ENCODE measurements around the gene TIMP3. TPM values are rescaled to one million over a fixed set of nuclear protein-coding genes. Genes with fewer than 3 reads are reported as not detected.

The TIMP3 gene
- total RNA-seq, 2 donors from 2014 or later = 344 to 654 TPM

DNA sequence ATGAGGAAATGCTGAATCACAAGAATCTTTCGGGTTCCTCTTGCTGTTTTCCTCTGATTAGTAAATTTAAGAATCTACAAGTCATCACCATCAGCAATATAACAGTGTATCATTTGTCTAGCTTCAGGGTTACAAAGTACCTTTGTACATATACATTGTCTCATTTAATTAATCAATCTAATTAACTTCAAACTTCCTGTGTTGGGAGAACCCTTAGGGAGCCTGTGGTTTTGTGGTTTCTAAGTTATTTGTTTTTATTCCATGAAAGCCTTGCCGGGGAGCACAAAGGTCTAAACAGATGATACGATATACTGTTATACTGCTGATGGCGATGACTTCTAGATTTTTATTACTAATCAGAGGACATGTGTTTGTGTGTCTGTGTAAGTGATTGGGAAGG is 41.0 kb downstream of the TIMP3 start:
- intact Hi-C loops (cut with DNase I) = no loop called here
- no peak for DNase-seq (ENCODE audit: low spot score)

- intact Hi-C loops (cut with DNase I) = no loop called here
- no peak for DNase-seq (ENCODE audit: low spot score)
Measured at GRCh38 chr22:32843300-32843699, 41.8 kb downstream of the TIMP3 start.

DNA sequence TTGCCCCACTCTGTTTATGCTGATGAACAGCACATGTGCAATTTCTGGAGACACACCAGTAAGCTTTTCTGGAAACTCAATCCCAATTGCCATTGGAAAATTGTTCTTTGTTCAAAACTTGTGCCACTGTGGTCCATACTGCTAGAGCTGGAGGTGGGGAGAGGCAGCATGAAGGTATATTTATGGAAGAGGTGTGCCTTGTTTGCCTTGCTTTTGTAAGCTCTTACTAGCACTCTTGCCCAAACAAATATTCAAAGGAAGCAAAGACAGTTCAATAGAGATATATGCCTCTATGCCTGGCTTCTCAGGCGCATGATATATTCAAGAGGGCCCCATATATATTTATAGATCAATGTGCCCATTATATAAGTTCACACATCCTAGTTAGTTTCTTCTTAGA is 42.7 kb downstream of the TIMP3 start:
- intact Hi-C loops (cut with DNase I) = no loop called here
- DNase-seq (ENCODE audit: low spot score) = no peak

GRCh38 chr22:32846780-32847491 is 45.4 kb downstream of the TIMP3 start:
- DNase-seq (ENCODE audit: low spot score) = no peak

DNA sequence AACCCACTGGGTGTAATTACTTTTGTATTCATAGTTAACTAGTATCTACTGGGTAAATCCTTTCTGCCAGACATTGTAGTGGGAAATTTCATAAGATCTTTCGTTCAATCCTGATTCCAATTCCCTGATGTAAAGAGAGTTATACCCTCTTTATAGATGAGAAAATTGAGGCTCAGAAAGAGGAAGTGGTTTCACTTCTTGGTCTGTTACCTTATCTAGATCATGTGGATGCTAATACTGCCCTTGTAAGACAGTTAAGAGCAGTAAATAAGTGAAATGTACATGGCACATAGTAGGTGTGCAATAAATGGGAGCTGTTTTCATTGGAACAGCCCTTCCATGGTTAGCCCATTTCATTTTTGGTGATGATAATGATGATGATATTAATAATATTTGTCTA is 46.7 kb downstream of the TIMP3 start:
- DNase-seq (ENCODE audit: low spot score) = no peak
- intact Hi-C loops (cut with DNase I) = no loop called here

More at GRCh38 chr22:32846780-32847491, 45.4 kb downstream of the TIMP3 start:
- intact Hi-C loops (cut with DNase I) = no loop called here

DNA sequence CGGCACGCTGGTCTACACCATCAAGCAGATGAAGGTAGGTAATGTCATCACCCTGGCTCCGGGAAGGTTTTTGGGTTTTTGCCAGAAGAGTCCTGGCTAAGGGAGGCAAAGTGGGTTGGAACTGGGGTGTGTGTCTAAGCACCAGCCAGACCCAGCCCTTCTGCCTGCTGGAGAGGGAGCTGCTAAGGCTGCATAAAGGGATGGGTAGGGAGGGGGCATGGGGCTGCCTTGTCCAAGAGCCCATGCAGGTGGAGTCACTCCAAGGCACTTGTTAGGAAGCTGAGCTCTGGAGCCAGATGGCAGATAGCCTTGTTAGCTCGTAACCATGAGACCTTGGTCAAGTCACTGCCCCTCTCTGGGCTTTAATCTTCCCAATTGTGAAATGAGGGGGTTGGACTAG is 48.0 kb downstream of the TIMP3 start:
- no peak for DNase-seq (ENCODE audit: low spot score)
- intact Hi-C loops (cut with DNase I) = no loop called here

DNA sequence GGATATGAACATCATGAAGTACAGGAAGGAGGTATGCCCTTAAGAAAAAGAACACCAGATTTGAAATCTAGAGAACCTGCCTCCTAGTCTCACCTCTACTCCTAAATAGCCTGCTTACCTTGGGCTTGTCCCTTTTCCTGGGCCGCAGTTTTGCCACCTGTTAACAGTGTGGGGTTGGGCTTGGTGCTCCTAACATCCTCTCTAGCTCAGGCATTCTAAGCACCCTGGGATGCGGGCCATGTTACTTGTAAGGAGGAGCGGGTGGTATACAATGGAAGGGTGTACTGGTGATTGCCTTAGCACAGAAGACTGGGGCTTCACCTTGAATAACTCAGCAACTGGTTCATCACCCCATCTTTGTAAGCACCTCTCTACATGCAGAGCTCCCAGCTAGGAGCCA is 48.7 kb downstream of the TIMP3 start:
- intact Hi-C loops (cut with DNase I) = no loop called here

DNA sequence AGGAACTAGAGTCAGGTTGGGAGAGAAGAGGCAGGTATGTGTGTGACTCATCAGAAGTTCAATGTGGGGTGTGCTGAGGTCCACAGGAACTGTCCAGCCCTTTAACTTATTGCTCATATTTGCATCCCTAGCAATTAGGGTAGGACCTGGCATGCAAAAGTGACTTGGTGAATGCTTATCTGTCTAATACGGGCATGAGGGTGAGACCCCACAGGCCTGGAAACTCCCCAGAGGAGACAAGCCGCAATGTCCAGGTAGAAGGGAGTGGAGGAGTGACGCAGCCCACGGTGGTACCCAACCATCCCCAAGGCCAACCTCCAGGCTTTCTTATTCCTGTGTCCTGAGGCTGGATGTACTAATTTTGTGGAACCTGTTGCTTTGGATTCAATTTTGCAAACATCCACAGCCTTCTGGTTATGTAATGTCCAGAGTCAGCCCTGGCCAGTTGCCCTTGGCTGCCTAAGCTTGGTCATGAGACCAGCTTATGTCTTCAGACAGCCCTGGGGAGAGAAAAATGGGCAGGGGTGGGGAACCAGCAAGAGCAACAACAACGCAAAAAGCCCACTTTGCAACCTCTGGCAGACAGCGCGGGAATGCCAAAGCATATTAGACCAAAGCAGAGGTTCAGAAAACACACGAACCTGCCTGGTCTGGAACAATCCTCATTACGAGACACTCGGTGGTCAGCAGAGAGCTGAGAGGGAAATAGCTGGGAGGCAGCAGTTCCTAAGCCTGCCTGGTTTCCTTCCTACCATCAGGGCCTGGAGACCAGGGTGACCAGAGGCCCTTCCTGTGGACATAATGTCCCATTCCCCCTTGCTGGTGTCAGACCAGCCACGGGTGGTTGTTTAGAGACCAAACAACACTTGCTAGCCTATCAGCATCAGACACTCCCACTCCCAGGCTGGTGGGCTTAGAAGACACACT is 49.3 kb downstream of the TIMP3 start:
- intact Hi-C loops (cut with DNase I) = no loop called here
- peak; percentile 95 for DNase-seq (ENCODE audit: low spot score)

More for the DNA sequence above, 48.7 kb downstream of the TIMP3 start:
- DNase-seq (ENCODE audit: low spot score) = no peak

DNA sequence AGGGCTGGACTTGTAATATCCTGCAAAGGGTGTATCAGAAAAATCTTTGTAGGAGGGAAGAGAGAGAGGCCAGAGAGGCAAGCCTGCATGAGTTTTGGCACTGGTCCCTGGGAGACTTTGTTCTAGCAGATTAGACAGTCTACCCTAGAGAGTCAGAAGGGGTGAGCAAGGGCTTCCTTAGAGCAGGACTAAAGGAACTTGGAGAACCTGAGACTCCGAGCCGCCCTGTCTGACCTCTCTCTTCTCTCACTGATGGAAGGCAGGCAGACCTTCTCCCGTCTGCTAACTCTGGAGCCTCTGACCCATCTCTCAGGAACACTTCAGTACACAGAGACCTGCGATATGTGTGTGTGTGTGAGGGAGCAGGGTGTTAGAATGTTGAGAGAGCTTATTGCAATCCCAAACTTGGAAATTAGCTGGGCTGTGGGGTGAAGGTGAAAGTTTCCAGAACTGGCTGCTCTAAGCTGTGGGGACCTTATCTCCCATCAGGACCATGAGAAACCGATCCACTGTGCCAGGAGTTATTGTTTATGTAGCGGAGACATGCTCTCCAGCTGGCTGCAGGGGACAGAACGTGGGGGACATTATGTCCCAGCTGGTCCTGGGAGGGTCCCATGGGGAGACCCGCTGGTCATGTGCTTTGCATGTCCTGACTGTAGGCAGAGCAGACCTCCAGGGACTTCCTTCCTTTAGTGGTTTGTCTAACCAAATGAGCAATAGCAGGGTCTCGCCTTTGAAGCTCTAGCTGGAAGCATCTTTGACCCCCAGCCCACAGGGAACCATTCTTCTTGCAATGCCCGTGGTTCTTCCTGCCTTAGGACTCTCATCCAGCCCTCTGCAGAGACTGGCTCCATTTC is 51.1 kb downstream of the TIMP3 start:
- DNase-seq (ENCODE audit: low spot score) = no peak
- intact Hi-C loops (cut with DNase I) = no loop called here

- DNase-seq (ENCODE audit: low spot score) = no peak
- intact Hi-C loops (cut with DNase I) = no loop called here
Measured at GRCh38 chr22:32853662-32854061, 52.2 kb downstream of the TIMP3 start.

GRCh38 chr22:32854351-32854804 is 52.9 kb downstream of the TIMP3 start:
- no peak for DNase-seq (ENCODE audit: low spot score)
- intact Hi-C loops (cut with DNase I) = no loop called here

GRCh38 chr22:32855045-32855756 is 53.7 kb downstream of the TIMP3 start:
- intact Hi-C loops (cut with DNase I) = no loop called here
- no peak for DNase-seq (ENCODE audit: low spot score)

GRCh38 chr22:32858121-32858703 is 56.7 kb downstream of the TIMP3 start:
- intact Hi-C loops (cut with DNase I) = no loop called here

DNA sequence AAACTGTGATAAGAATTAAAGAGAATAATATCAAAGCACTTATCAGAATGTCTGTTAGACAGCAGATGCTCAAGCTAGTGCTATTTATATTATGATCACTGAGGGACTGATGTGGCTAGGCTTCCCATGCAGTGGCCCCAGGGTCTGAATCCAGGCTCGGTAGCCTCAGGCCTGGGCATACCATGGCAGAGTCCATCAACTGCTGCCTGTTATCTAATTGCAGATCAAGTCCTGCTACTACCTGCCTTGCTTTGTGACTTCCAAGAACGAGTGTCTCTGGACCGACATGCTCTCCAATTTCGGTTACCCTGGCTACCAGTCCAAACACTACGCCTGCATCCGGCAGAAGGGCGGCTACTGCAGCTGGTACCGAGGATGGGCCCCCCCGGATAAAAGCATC is 57.5 kb downstream of the TIMP3 start:
- DNase-seq (ENCODE audit: low spot score) = no peak
- intact Hi-C loops (cut with DNase I) = no loop called here

More at GRCh38 chr22:32858121-32858703, 56.7 kb downstream of the TIMP3 start:
- no peak for DNase-seq (ENCODE audit: low spot score)

DNA sequence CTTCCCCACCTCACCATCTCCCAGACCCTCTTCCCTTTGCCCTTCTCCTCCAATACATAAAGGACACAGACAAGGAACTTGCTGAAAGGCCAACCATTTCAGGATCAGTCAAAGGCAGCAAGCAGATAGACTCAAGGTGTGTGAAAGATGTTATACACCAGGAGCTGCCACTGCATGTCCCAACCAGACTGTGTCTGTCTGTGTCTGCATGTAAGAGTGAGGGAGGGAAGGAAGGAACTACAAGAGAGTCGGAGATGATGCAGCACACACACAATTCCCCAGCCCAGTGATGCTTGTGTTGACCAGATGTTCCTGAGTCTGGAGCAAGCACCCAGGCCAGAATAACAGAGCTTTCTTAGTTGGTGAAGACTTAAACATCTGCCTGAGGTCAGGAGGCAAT is 58.2 kb downstream of the TIMP3 start:
- intact Hi-C loops (cut with DNase I) = no loop called here
- DNase-seq (ENCODE audit: low spot score) = no peak

- no peak for DNase-seq (ENCODE audit: low spot score)
- intact Hi-C loops (cut with DNase I) = no loop called here
Measured at GRCh38 chr22:32861330-32861729, 59.8 kb downstream of the TIMP3 start.

DNA sequence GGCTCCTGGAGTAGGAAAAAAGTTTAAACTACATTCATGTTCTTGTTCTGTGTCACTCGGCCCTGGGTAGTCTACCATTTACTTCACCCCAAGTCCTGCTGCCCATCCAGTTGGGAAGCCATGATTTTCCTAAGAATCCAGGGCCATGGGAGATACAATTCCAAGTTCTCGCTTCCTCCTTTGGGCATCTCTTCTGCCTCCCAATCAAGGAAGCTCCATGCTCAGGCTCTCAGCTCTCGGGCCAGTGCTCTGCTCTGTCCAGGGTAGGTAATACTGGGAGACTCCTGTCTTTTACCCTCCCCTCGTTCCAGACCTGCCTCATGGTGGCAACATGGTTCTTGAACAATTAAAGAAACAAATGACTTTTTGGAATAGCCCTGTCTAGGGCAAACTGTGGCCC is 60.6 kb downstream of the TIMP3 start:
- intact Hi-C loops (cut with DNase I) = no loop called here
- DNase-seq (ENCODE audit: low spot score) = no peak

DNA sequence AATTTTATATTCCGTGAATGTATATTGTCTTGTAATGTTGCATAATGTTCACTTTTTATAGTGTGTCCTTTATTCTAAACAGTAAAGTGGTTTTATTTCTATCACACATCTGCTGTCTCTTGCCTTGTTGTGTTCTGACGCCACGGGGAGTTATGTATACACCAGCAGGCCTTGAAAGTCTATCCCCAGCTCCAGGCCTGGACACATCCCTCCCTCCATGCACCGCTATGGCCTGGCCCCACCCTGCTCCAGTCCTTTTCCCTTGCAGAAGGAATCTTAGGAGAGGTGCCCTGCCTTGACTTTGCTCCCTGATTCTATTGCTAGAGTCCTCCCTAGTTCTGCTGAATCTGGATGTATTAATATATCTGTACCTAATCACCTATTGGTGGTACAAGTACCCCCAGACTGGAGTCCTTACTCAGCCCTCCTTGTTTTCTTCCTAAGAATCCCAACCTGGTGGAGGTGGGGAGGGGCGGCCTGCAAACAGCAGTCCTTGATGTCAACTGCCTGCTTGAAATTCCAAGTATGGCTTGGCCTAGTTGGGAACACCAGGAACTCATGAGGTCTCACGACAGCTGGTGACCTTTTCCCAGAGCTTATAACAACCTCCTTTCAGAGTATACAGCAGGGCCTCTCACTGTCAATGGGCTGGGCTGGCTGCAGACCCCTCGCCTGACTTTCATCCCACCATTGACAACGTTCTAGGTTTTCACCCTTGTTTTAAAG is 61.6 kb downstream of the TIMP3 start:
- DNase-seq (ENCODE audit: low spot score) = no peak
- intact Hi-C loops (cut with DNase I) = no loop called here
